Endodermal cell (in vitro differentiated cells): ENCODE data around the gene WWC2. TPM values are rescaled to one million over a fixed set of nuclear protein-coding genes. Genes with fewer than 3 reads are reported as not detected.

Experiments used
- DNase-seq: peaks from one replicate; pipeline ENCODE4 v3.0.0-alpha.2; 2017
- H3K27ac ChIP-seq: 2 replicates; pipeline ENCODE4 v1.5.1; 2013; ENCODE audit warnings: mild to moderate bottlenecking, low read depth, low read length, moderate library complexity
- H3K27me3 ChIP-seq: 2 replicates; pipeline ENCODE4 v1.6.1; 2013; ENCODE audit warnings: mild to moderate bottlenecking, low read length, moderate library complexity; ENCODE audit not compliant: insufficient read depth, control insufficient read depth, poor library complexity, severe bottlenecking
- H3K36me3 ChIP-seq: 2 replicates; pipeline ENCODE4 v1.7.0; 2013; ENCODE audit warnings: mild to moderate bottlenecking, low read length, moderate library complexity; ENCODE audit not compliant: control insufficient read depth, insufficient read depth
- H3K4me1 ChIP-seq: one replicate; pipeline ENCODE4 v1.7.0; 2013; ENCODE audit warnings: low read length; ENCODE audit not compliant: control insufficient read depth, insufficient read depth
- H3K4me3 ChIP-seq: 2 replicates; pipeline ENCODE4 v1.5.1; 2013; ENCODE audit warnings: mild to moderate bottlenecking, low read length, moderate library complexity
- H3K9ac ChIP-seq: 2 replicates; pipeline ENCODE4 v1.6.1; 2013; ENCODE audit warnings: mild to moderate bottlenecking, low read length, moderate library complexity; ENCODE audit not compliant: poor library complexity, severe bottlenecking; ENCODE audit errors: extremely low read depth
- H3K9me3 ChIP-seq: 2 replicates; pipeline ENCODE4 v1.6.1; 2013; ENCODE audit warnings: mild to moderate bottlenecking, low read length, moderate library complexity; ENCODE audit not compliant: control insufficient read depth
- H3K27ac Mint-ChIP-seq: 2 replicates; pipeline ENCODE4 v1.8.0; 2020; ENCODE audit warnings: mixed read lengths
- H3K27me3 Mint-ChIP-seq: 2 replicates; pipeline ENCODE4 v1.8.0; 2021; ENCODE audit warnings: mild to moderate bottlenecking, mixed read lengths; ENCODE audit not compliant: insufficient read depth
- H3K36me3 Mint-ChIP-seq: 2 replicates; pipeline ENCODE4 v1.8.0; 2020; ENCODE audit warnings: low read depth, mixed read lengths
- H3K4me1 Mint-ChIP-seq: 2 replicates; pipeline ENCODE4 v1.8.0; 2020; ENCODE audit warnings: mixed read lengths
- H3K4me3 Mint-ChIP-seq: 2 replicates; pipeline ENCODE4 v1.8.0; 2020; ENCODE audit warnings: mild to moderate bottlenecking, moderate library complexity, mixed read lengths
- H3K9me3 Mint-ChIP-seq: 2 replicates; pipeline ENCODE4 v1.8.0; 2020; ENCODE audit warnings: mild to moderate bottlenecking, mixed read lengths
- CTCF ChIP-seq: fragments of 200-600 bp; sonication (generic); conservative IDR thresholded peaks from 2 replicates; pipeline ENCODE4 v1.5.0; 2021; ENCODE audit warnings: antibody characterized with exemption, mild to moderate bottlenecking
- WGBS, 2 experiments: methylation state at CpG; one replicate each; pipeline versions ENCODE4 v1.1.5 to v1.1.7; 2013; ENCODE audit warnings: missing lambda C conversion rate in 2 of 2, mixed read lengths in 1 of 2; ENCODE audit not compliant: insufficient coverage in 1 of 2, insufficient read length in 1 of 2; 5-methylcytosine and 5-hydroxymethylcytosine counted together
- total RNA-seq, 2 donors: library from RNA; stranded (reverse); fragmentation: NEBNext Ultra II Directional in 1 of 2; extraction: Animal tissue kit (Norgen Biotek cat#: 25700) in 1 of 2; gene quantifications; 2 replicates in 1 of 2; 3 replicates in 1 of 2; pipeline ENCODE4 v1.2.1, GENCODE V29; 2021

Gene WWC2
- total RNA-seq, 2 donors from 2014 or later = 98.2 to 108 TPM

GRCh38 chr4:183350317-183351071 lies 251.4 kb downstream of the WWC2 start:
- Mint-ChIP-seq H3K4me1 (peaks cover 16% of the 10 kb centered on the region), H3K9me3 (no peaks in the 10 kb centered on the region), H3K36me3 (no peaks in the 10 kb centered on the region), H3K27me3 (peaks cover 3% of the 10 kb centered on the region), H3K27ac (no peak overlapping the region), H3K4me3 (no peak overlapping the region)
- TF ChIP-seq CTCF = no peak
- Histone ChIP-seq H3K9ac (no peak overlapping the region), H3K36me3 (no peaks in the 10 kb centered on the region), H3K27me3 (no peaks in the 10 kb centered on the region), H3K27ac (no peak overlapping the region), H3K4me3 (no peak overlapping the region), H3K9me3 (no peaks in the 10 kb centered on the region), H3K4me1 (peaks cover 2% of the 10 kb centered on the region)
- whole genome bisulfite sequencing, 2 experiments = 93 to 97% methylated on average over 16 to 17 of the region's 17 CpGs
- DNase-seq = no peak

DNA sequence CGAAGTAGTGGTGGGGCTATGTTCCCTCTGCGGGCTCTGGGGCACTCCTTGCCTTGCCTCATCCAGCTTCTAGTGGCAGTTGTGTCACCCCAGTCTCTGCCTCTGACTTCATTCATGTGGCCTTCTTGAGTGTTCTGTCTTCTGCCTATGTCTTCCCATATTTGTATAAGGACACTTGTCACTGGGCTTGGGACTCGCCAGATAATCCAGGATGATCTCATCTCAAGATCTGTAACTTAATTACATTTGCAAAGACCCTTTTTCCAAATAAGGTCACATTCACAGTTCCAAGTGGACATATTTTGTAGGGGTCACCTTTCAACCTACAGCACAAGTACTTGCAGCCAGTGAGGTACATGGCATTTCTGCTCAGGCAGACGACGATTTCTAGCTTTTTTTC lies 253.5 kb downstream of the WWC2 start:
- Histone ChIP-seq H3K36me3 (no peaks in the 10 kb centered on the region), H3K9me3 (no peaks in the 10 kb centered on the region), H3K27ac (no peak overlapping the region), H3K4me1 (peaks cover 8% of the 10 kb centered on the region), H3K9ac (no peak overlapping the region), H3K27me3 (no peaks in the 10 kb centered on the region), H3K4me3 (no peak overlapping the region)
- Mint-ChIP-seq H3K4me1 (peaks cover 17% of the 10 kb centered on the region), H3K4me3 (no peak overlapping the region), H3K9me3 (no peaks in the 10 kb centered on the region), H3K27ac (no peak overlapping the region), H3K36me3 (no peaks in the 10 kb centered on the region), H3K27me3 (peaks cover 3% of the 10 kb centered on the region)
- 94 to 97% methylated on average over 3 to 5 of the region's 5 CpGs for WGBS, 2 experiments
- no peak for DNase-seq
- no peak for TF ChIP-seq CTCF

DNA sequence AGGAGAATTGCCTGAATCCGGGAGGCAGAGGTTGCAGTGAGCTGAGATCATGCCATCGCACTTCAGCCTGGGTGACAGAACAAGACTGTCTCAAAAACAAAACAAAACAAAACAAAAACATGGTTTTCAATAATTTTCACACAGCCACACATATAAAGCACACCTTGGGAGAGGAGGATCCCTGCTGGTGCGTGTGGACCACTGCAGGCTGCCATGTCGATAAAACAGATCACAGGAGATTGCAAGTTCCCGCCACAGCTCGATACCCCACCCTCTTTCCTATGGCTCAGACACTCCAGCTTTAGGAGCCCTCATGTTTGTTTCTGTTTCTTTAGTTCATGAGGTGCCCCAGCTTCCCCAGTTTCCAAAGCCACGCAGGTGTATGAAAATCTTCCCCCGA lies 254.5 kb downstream of the WWC2 start:
- H3K27me3 Mint-ChIP-seq = peaks cover 3% of the 10 kb centered on the region
- H3K4me3 Mint-ChIP-seq = no peak overlapping the region
- no peaks in the 10 kb centered on the region for H3K9me3 ChIP-seq
- H3K9ac ChIP-seq = no peak overlapping the region
- no peaks in the 10 kb centered on the region for H3K9me3 Mint-ChIP-seq
- no peak overlapping the region for H3K4me3 ChIP-seq
- TF ChIP-seq CTCF = peak; percentile 54
- H3K36me3 ChIP-seq = no peaks in the 10 kb centered on the region
- 86 to 87% methylated on average over 5 to 8 of the region's 8 CpGs for WGBS, 2 experiments
- no peaks in the 10 kb centered on the region for H3K27me3 ChIP-seq
- peaks cover 18% of the 10 kb centered on the region for H3K4me1 Mint-ChIP-seq
- DNase-seq = no peak
- H3K36me3 Mint-ChIP-seq = no peaks in the 10 kb centered on the region
- H3K27ac ChIP-seq = no peak overlapping the region
- H3K27ac Mint-ChIP-seq = no peak overlapping the region
- H3K4me1 ChIP-seq = peaks cover 8% of the 10 kb centered on the region
